MCF 10A (cell line): ENCODE data around the gene TNS1. TPM values are rescaled to one million over a fixed set of nuclear protein-coding genes. Genes with fewer than 3 reads are reported as not detected.

Source experiments
- BruUV-seq: library from RNA; stranded (reverse); fragments of 400-500 nt; replicated peaks from 2 replicates; lab custom pipeline; 2021; lab: Mats Ljungman, UMichigan
- CTCF ChIA-PET: fragments of 300-600 bp; sonication (Branson Sonifier 250); formaldehyde crosslinking; extraction: SDS; loops from one replicate; lab custom pipeline; 2021; ENCODE audit warnings: antibody characterized with exemption, inconsistent platforms; lab: Yijun Ruan, JAX
- POLR2A ChIA-PET: fragments of 300-600, 350-650 bp; sonication (Branson Sonifier 250); formaldehyde crosslinking; extraction: SDS; loops from one replicate; lab custom pipeline; 2020; ENCODE audit warnings: antibody characterized with exemption, inconsistent platforms; lab: Yijun Ruan, JAX
- DNase-seq: peaks from one replicate; pipeline ENCODE4 v3.0.0-alpha.2; 2018; ENCODE audit not compliant: unreplicated experiment
- H3K27ac Mint-ChIP-seq: one replicate; pipeline ENCODE4 v1.8.0; 2022; ENCODE audit warnings: mild to moderate bottlenecking, low read depth, mixed read lengths; ENCODE audit not compliant: unreplicated experiment
- H3K27me3 Mint-ChIP-seq: one replicate; pipeline ENCODE4 v1.8.0; 2022; ENCODE audit warnings: mixed read lengths; ENCODE audit not compliant: insufficient read depth, unreplicated experiment
- H3K36me3 Mint-ChIP-seq: one replicate; pipeline ENCODE4 v1.8.0; 2022; ENCODE audit warnings: mild to moderate bottlenecking, moderate library complexity, mixed read lengths; ENCODE audit not compliant: insufficient read depth, unreplicated experiment
- H3K4me1 Mint-ChIP-seq: one replicate; pipeline ENCODE4 v1.8.0; 2022; ENCODE audit warnings: mixed read lengths; ENCODE audit not compliant: insufficient read depth, unreplicated experiment
- H3K4me3 Mint-ChIP-seq: one replicate; pipeline ENCODE4 v1.8.0; 2022; ENCODE audit warnings: mild to moderate bottlenecking, moderate library complexity, mixed read lengths; ENCODE audit not compliant: unreplicated experiment
- H3K9me3 Mint-ChIP-seq: one replicate; pipeline ENCODE4 v1.8.0; 2022; ENCODE audit warnings: mixed read lengths; ENCODE audit not compliant: unreplicated experiment
- intact Hi-C: fragments of 100-400 bp; cut with micrococcal nuclease; formaldehyde crosslinking; loops from 2 replicates; pipeline ENCODE4 v1.14.1; 2022
- total RNA-seq: library from RNA; stranded (reverse); gene quantifications from 2 replicates; pipeline ENCODE4 v1.2.3, GENCODE V29; 2022
- TF ChIP-seq, protein P1 (sequence below): fragments of 200-600 bp; IDR thresholded peaks from one replicate; pipeline ENCODE4 v1.8.0; 2022; ENCODE audit warnings: antibody characterized with exemption, mild to moderate bottlenecking; ENCODE audit not compliant: unreplicated experiment

Gene TNS1
- total RNA-seq, 1 experiment from 2014 or later: 3.3 TPM

GRCh38 chr2:217798743-217799562 lies 203.8 kb downstream of the TNS1 start:
- CTCF ChIA-PET: interaction anchor here (0.7 to 7.4 kb wide), 11 partner anchors 9 to 1114 kb away, joined by 3 to 59 read pairs (median 3); no protein-coding TSS in a partner anchor
- no peak overlapping the region for H3K27ac Mint-ChIP-seq
- POLR2A ChIA-PET: interaction anchor here (1.7 kb wide), 1 partner anchor 27 kb away, joined by 3 read pairs; no protein-coding TSS in a partner anchor
- DNase-seq: no peak
- H3K9me3 Mint-ChIP-seq: no peaks in the 10 kb centered on the region
- H3K4me1 Mint-ChIP-seq: no peaks in the 10 kb centered on the region
- intact Hi-C loops: no loop called here
- no peaks in the 10 kb centered on the region for H3K27me3 Mint-ChIP-seq
- no TSS peak for BruUV-seq
- H3K4me3 Mint-ChIP-seq: no peak overlapping the region
- H3K36me3 Mint-ChIP-seq: no peaks in the 10 kb centered on the region
- TF ChIP-seq, protein P1, sequence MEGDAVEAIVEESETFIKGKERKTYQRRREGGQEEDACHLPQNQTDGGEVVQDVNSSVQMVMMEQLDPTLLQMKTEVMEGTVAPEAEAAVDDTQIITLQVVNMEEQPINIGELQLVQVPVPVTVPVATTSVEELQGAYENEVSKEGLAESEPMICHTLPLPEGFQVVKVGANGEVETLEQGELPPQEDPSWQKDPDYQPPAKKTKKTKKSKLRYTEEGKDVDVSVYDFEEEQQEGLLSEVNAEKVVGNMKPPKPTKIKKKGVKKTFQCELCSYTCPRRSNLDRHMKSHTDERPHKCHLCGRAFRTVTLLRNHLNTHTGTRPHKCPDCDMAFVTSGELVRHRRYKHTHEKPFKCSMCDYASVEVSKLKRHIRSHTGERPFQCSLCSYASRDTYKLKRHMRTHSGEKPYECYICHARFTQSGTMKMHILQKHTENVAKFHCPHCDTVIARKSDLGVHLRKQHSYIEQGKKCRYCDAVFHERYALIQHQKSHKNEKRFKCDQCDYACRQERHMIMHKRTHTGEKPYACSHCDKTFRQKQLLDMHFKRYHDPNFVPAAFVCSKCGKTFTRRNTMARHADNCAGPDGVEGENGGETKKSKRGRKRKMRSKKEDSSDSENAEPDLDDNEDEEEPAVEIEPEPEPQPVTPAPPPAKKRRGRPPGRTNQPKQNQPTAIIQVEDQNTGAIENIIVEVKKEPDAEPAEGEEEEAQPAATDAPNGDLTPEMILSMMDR: no peak

DNA sequence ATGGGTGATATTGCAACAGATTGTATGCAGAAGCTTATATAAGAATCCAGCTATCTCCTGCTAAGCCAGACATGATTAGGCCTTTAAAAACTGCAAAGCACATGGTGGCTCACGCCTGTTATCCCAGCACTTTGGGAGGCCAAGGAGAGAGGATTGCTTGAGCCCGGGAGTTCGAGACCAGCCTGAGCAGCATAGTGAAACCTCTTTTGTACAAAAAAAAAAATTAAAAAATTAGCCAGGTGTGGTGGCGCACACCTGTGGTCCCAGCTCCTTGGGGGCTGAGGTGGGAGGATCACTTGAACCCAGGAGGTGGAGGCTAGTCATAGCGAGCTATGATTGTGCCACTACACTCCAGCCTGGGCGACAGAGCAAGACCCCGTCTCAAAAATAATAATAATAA lies 204.6 kb downstream of the TNS1 start:
- no TSS peak for BruUV-seq
- Mint-ChIP-seq H3K27me3 (no peaks in the 10 kb centered on the region), H3K4me1 (no peaks in the 10 kb centered on the region), H3K9me3 (no peaks in the 10 kb centered on the region), H3K27ac (no peak overlapping the region), H3K4me3 (no peak overlapping the region), H3K36me3 (no peaks in the 10 kb centered on the region)
- TF ChIP-seq, protein P1: no peak
- no peak for DNase-seq
- CTCF ChIA-PET: interaction anchor here (0.7 to 7.4 kb wide), 7 partner anchors 8 to 237 kb away, joined by 3 to 59 read pairs (median 6); no protein-coding TSS in a partner anchor
- POLR2A ChIA-PET: interaction anchor here (0.5 to 1.7 kb wide), 2 partner anchors 28 to 89 kb away, joined by 3 read pairs; no protein-coding TSS in a partner anchor
- intact Hi-C loops: no loop called here

GRCh38 chr2:217797661-217798069 lies 205.1 kb downstream of the TNS1 start:
- peak overlapping the region; percentile 69 for H3K27ac Mint-ChIP-seq

More at GRCh38 chr2:217797661-217798069, 205.1 kb downstream of the TNS1 start:
- peak; percentile 52 for DNase-seq
- BruUV-seq: no TSS peak
- ChIA-PET POLR2A (interaction anchor here (1.7 kb wide), 1 partner anchor 29 kb away, joined by 3 read pairs; no protein-coding TSS in a partner anchor), CTCF (interaction anchor here (0.7 to 7.4 kb wide), 10 partner anchors 8 to 714 kb away, joined by 3 to 59 read pairs (median 4); no protein-coding TSS in a partner anchor)
- Mint-ChIP-seq H3K4me1 (no peaks in the 10 kb centered on the region), H3K27me3 (no peaks in the 10 kb centered on the region), H3K36me3 (no peaks in the 10 kb centered on the region), H3K9me3 (no peaks in the 10 kb centered on the region), H3K4me3 (no peak overlapping the region)
- intact Hi-C loops: no loop called here
- TF ChIP-seq, protein P1: no peak
